Measurements from ENCODE around the gene FGGY. TPM values are rescaled to one million over a fixed set of nuclear protein-coding genes. Genes with fewer than 3 reads are reported as not detected.

The FGGY gene
- total RNA-seq, 1 experiment from 2014 or later: 14.6 TPM

DNA sequence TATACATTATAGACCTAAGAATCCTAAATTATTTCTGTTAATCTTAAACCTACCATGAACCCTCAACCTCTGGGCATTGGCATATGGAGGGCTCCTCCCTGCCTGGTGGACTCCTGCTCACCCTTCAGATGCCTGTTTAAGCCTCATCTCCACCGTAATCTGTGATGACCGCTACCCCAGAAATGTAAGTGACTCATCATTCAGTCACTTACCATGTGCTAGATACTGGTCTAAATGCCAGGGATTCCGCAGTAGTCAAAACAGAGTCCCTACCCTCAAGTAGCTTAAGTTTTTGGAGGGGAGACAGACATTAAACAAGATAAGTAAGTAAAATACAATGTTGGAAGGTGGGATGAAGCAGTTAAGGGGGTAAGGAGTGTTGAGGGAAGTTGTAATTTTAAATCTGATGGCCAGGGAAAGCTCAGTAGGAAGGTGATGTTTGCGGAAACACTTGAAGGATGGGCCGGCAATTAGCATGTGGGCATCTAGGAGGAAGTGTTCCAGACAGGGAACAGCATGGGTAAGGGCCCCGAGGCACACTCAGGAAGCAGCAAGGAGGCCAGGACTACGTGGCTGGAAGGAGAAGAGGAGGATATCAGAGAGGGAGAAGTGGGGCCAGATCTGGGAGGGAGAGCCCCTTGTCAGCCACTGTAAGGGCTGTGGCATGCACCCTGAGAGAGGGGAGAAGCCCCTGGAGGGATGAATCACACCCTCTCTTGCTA, 376.1 kb downstream of the FGGY start:
- Histone ChIP-seq H3K27ac (ENCODE audit: insufficient read length, low read depth, low read length) (no peak overlapping the region), H3T11ph (ENCODE audit: low read length) (no peak overlapping the region), H3K23me2 (ENCODE audit: insufficient read length, low read depth, low read length, poor library complexity, severe bottlenecking) (no peaks in the 10 kb centered on the region), H3K4ac (ENCODE audit: low read depth, low read length) (no peak overlapping the region), H3K79me2 (ENCODE audit: insufficient read depth, low read length) (no peaks in the 10 kb centered on the region), H3K56ac (ENCODE audit: insufficient read length, low read depth, low read length) (no peak overlapping the region), H3K18ac (ENCODE audit: insufficient read length, low read depth, low read length) (no peak overlapping the region), H3K9ac (ENCODE audit: extremely low read depth, insufficient read length, low read length) (no peak overlapping the region), H3K4me1 (ENCODE audit: insufficient read depth, low read length) (peaks cover 9% of the 10 kb centered on the region; the same call in 1 of the 2 replicates), H4K91ac (ENCODE audit: insufficient read length, low read depth, low read length) (no peak overlapping the region), H3K79me1 (ENCODE audit: insufficient read depth, low read depth, low read length, poor library complexity, severe bottlenecking) (no peaks in the 10 kb centered on the region), H2BK12ac (ENCODE audit: insufficient read length, low read depth, low read length) (no peak overlapping the region), H3K27me3 (ENCODE audit: insufficient read depth, low read length) (no peaks in the 10 kb centered on the region), H4K5ac (ENCODE audit: insufficient read length, low read depth, low read length) (no peak overlapping the region), H4K20me1 (ENCODE audit: control insufficient read depth, insufficient read depth, insufficient read length) (no peaks in the 10 kb centered on the region), H2BK120ac (ENCODE audit: low read depth, low read length, poor library complexity, severe bottlenecking) (no peak overlapping the region), H2AFZ (ENCODE audit: low read length) (no peak overlapping the region), H3K23ac (ENCODE audit: insufficient read length, low read depth, low read length) (no peak overlapping the region), H3K14ac (ENCODE audit: insufficient read depth, low read length) (no peak overlapping the region), H2BK15ac (ENCODE audit: low read depth, low read length) (no peak overlapping the region), H4K8ac (replicated peaks; ENCODE audit: insufficient read length, low read depth, low read length) (no peak overlapping the region), H2BK20ac (ENCODE audit: low read depth, low read length, poor library complexity, severe bottlenecking) (no peak overlapping the region), H2BK5ac (ENCODE audit: insufficient read length, low read length) (no peak overlapping the region), H3K9me3 (ENCODE audit: control insufficient read depth, low read depth, low read length) (no peaks in the 10 kb centered on the region), H3K4me2 (ENCODE audit: insufficient read depth, insufficient read length, low read length) (no peak overlapping the region), H2AK5ac (ENCODE audit: insufficient read length, low read length) (no peak overlapping the region)
- peak overlapping the region in 2 of 3 experiments; percentile 1 to 17; a peak in 4 of 7 replicates for H3K27ac Mint-ChIP-seq
- H3K4me3 Mint-ChIP-seq: no peak overlapping the region
- H3K9me3 Mint-ChIP-seq: no peaks in the 10 kb centered on the region
- H3K36me3 Mint-ChIP-seq (ENCODE audit: insufficient read depth in 1 of 3, low read depth in 3 of 3): peaks cover 0 to 4% (median 2%) of the 10 kb centered on the region in 3 experiments; a peak in 2 of 7 replicates
- WGBS (ENCODE audit: extremely low coverage, insufficient read length, low lambda C conversion rate): no CpG with 5 or more reads among the region's 7 CpGs
- peaks cover 56 to 60% of the 10 kb centered on the region in 2 experiments for H3K4me1 Mint-ChIP-seq
- DNase-seq: peak; percentile 40
- no peaks in the 10 kb centered on the region; the same call in 1 of the 2 replicates for H3K27me3 Mint-ChIP-seq (ENCODE audit: low read depth)
- TF ChIP-seq, protein P1, sequence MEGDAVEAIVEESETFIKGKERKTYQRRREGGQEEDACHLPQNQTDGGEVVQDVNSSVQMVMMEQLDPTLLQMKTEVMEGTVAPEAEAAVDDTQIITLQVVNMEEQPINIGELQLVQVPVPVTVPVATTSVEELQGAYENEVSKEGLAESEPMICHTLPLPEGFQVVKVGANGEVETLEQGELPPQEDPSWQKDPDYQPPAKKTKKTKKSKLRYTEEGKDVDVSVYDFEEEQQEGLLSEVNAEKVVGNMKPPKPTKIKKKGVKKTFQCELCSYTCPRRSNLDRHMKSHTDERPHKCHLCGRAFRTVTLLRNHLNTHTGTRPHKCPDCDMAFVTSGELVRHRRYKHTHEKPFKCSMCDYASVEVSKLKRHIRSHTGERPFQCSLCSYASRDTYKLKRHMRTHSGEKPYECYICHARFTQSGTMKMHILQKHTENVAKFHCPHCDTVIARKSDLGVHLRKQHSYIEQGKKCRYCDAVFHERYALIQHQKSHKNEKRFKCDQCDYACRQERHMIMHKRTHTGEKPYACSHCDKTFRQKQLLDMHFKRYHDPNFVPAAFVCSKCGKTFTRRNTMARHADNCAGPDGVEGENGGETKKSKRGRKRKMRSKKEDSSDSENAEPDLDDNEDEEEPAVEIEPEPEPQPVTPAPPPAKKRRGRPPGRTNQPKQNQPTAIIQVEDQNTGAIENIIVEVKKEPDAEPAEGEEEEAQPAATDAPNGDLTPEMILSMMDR (conservative IDR thresholded peaks at IDR 0.05): no peak
